GM21381 (cell line): Measurements from ENCODE around the gene CLDN24.

Experiments
- ATAC-seq: cut with Tn5 transposase; IDR thresholded peaks from one replicate; pipeline ENCODE4 v1.9.1; 2021; ENCODE audit warnings: mild to moderate bottlenecking, moderate library complexity; ENCODE audit not compliant: unreplicated experiment

Gene CLDN24

GRCh38 chr4:183322326-183322725 lies at the start of gene CLDN24:
Gene CLDN24 (minus strand): TSS chr4:183322426. CDS start chr4:183322426, 0 bp downstream.
- ATAC-seq: no peak

- no peak for ATAC-seq
Measured at GRCh38 chr4:183370786-183371185, 48.6 kb upstream of the CLDN24 start.

GRCh38 chr4:183369073-183369472 lies 46.8 kb upstream of the CLDN24 start:
- no peak for ATAC-seq

GRCh38 chr4:183366206-183366835 lies 44.1 kb upstream of the CLDN24 start:
- no peak for ATAC-seq

- no peak for ATAC-seq
Measured at GRCh38 chr4:183364025-183364424, 41.8 kb upstream of the CLDN24 start.

- ATAC-seq: no peak
Measured at GRCh38 chr4:183362916-183363542, 40.8 kb upstream of the CLDN24 start.

GRCh38 chr4:183362036-183362435 lies 39.8 kb upstream of the CLDN24 start:
- no peak for ATAC-seq

- ATAC-seq: no peak
Measured at GRCh38 chr4:183360161-183360919, 38.1 kb upstream of the CLDN24 start.

GRCh38 chr4:183358215-183358755 lies 36.1 kb upstream of the CLDN24 start:
- ATAC-seq: no peak

GRCh38 chr4:183356931-183357675 lies 34.9 kb upstream of the CLDN24 start:
- no peak for ATAC-seq

- ATAC-seq: no peak
Measured at GRCh38 chr4:183356173-183356830, 34.1 kb upstream of the CLDN24 start.

- ATAC-seq: no peak
Measured at GRCh38 chr4:183355405-183355804, 33.2 kb upstream of the CLDN24 start.

- no peak for ATAC-seq
Measured at GRCh38 chr4:183354219-183354618, 32.0 kb upstream of the CLDN24 start.

GRCh38 chr4:183353557-183353956 lies 31.3 kb upstream of the CLDN24 start:
- ATAC-seq: no peak

- no peak for ATAC-seq
Measured at GRCh38 chr4:183352546-183352945, 30.3 kb upstream of the CLDN24 start.

- no peak for ATAC-seq
Measured at GRCh38 chr4:183350317-183351071, 28.3 kb upstream of the CLDN24 start.

- no peak for ATAC-seq
Measured at GRCh38 chr4:183349673-183350072, 27.4 kb upstream of the CLDN24 start.

GRCh38 chr4:183348706-183349659 lies 26.8 kb upstream of the CLDN24 start:
- no peak for ATAC-seq

GRCh38 chr4:183348136-183348535 lies 25.9 kb upstream of the CLDN24 start:
- ATAC-seq: no peak
